Gastrocnemius medialis (tissue), 4 donors: ENCODE measurements around the gene TP63. TPM values are rescaled to one million over a fixed set of nuclear protein-coding genes. Genes with fewer than 3 reads are reported as not detected.
"Not testable (repeated sequence)": the region's sequence is repeated elsewhere in the genome, so short reads cannot be mapped to it uniquely, and the experiment has no call there.

ENCODE experiments used
- ATAC-seq, 2 donors: fragments of 150-250 bp; one replicate each; pipeline ENCODE4 v1.9.1; 2016
- DNase-seq, 2 donors: peaks; one replicate each; pipeline ENCODE4 v3.0.0-alpha.2; 2019
- H3K27ac ChIP-seq, 4 donors: fragments of 200-600 bp; sonication (generic); 1 replicate in 1 of 4; 2 replicates in 3 of 4; pipeline ENCODE4 v1.5.1; 2016 to 2018; ENCODE audit warnings: mild to moderate bottlenecking in 2 of 4, moderate library complexity in 1 of 4
- H3K27me3 ChIP-seq, 3 donors: fragments of 200-600 bp; sonication (generic) in 2 of 3; 1 replicate in 1 of 3; 2 replicates in 2 of 3; pipeline versions ENCODE4 v1.5.1 to v1.6.0; 2016 to 2019; ENCODE audit warnings: mild to moderate bottlenecking in 1 of 3, moderate library complexity in 1 of 3
- H3K36me3 ChIP-seq, 2 donors: fragments of 200-600 bp; sonication (generic) in 1 of 2; one replicate each; pipeline ENCODE4 v1.5.1; 2017 to 2018
- H3K4me1 ChIP-seq, 2 donors: fragments of 200-600 bp; sonication (generic) in 1 of 2; one replicate each; pipeline ENCODE4 v1.5.1; 2016 to 2017; ENCODE audit warnings: mild to moderate bottlenecking in 2 of 2
- H3K4me3 ChIP-seq, 4 donors: fragments of 200-600 bp; sonication (generic) in 3 of 4; 1 replicate in 1 of 4; 2 replicates in 3 of 4; pipeline ENCODE4 v1.5.1; 2016 to 2019; ENCODE audit warnings: mild to moderate bottlenecking in 2 of 4
- H3K9me3 ChIP-seq, 3 donors: fragments of 200-600 bp; sonication (generic) in 2 of 3; 1 replicate in 1 of 3; 2 replicates in 2 of 3; pipeline ENCODE4 v1.5.1; 2016 to 2019
- CTCF ChIP-seq, 5 experiments: fragments of 450-650 bp in 3 of 5; fragments of 200-600 bp in 2 of 5; sonication (generic) in 2 of 5; IDR thresholded peaks in 4 of 5; conservative IDR thresholded peaks in 1 of 5; 1 replicate in 4 of 5; 2 replicates in 1 of 5; pipeline ENCODE4 v1.5.1; 2016 to 2019; ENCODE audit warnings: antibody characterized with exemption in 5 of 5, mild to moderate bottlenecking in 3 of 5, moderate library complexity in 3 of 5
- POLR2A ChIP-seq, 2 donors: fragments of 450-650 bp; IDR thresholded peaks; one replicate each; pipeline ENCODE4 v1.6.1; 2017; ENCODE audit warnings: antibody characterized with exemption in 2 of 2, mild to moderate bottlenecking in 2 of 2, moderate library complexity in 2 of 2
- in situ Hi-C, 4 donors: fragments of 200-750 bp; cut with MboI; loops; one replicate each; pipeline versions ENCODE4 v1.15.0 to v1.8.0; 2017; ENCODE audit warnings: low sequenced_read_pairs in 4 of 4
- intact Hi-C: fragments of 100-400 bp; cut with DNase I; formaldehyde crosslinking; loops from one replicate; pipeline ENCODE4 v1.15.1; 2023; ENCODE audit warnings: low total_unique reads
- total RNA-seq, 4 donors: library from RNA; depleted of rRNA; stranded (reverse); fragments of >200 nt; gene quantifications; one replicate each; pipeline versions ENCODE4 v1.1.0 to v1.2.3, GENCODE V29; 2016

The TP63 gene
- total RNA-seq, 4 donors from 2014 or later: 5.2 to 38.8 (median 25.8) TPM

- intact Hi-C loops: no loop called here
- no peaks in the 10 kb centered on the region for H3K27me3 ChIP-seq
- H3K4me3 ChIP-seq: no peak overlapping the region
- TF ChIP-seq CTCF (IDR thresholded peaks at IDR 0.05 in 4 of 5, conservative IDR thresholded peaks at IDR 0.05 in 1 of 5) (no peak), POLR2A (IDR thresholded peaks at IDR 0.05) (no peak)
- H3K27ac ChIP-seq: no peak overlapping the region
- no peaks in the 10 kb centered on the region for H3K4me1 ChIP-seq
- DNase-seq (no peak), ATAC-seq (no peak)
- H3K9me3 ChIP-seq: no peaks in the 10 kb centered on the region
- peaks cover 0 to 21% of the 10 kb centered on the region in 2 donors for H3K36me3 ChIP-seq
- in situ Hi-C loops: no loop called here
These were observed 116.9 kb downstream of the TP63 start for GRCh38 chr3:189748046-189748445.

DNA sequence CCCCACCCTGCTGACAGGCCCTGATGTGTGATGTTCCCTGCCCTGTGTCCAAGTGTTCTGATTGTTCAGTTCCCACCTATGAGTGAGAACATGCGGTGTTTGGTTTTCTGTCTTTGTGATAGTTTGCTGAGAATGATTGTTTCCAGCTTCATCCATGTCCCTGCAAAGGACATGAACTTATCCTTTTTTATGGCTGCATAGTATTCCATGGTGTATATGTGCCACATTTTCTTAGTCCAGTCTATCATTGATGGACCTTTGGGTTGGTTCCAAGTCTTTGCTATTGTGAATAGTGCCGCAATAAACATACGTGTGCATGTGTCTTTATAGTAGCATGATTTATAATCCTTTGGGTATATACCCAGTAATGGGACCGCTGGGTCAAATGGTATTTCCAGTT lies 119.8 kb downstream of the TP63 start:
- H3K36me3 ChIP-seq, H3K27me3 ChIP-seq, ATAC-seq, in situ Hi-C loops, DNase-seq, intact Hi-C loops, H3K27ac ChIP-seq, H3K9me3 ChIP-seq, H3K4me3 ChIP-seq: not testable (repeated sequence)
- H3K4me1 ChIP-seq: peaks cover 4 to 15% of the 10 kb centered on the region in 2 donors

DNA sequence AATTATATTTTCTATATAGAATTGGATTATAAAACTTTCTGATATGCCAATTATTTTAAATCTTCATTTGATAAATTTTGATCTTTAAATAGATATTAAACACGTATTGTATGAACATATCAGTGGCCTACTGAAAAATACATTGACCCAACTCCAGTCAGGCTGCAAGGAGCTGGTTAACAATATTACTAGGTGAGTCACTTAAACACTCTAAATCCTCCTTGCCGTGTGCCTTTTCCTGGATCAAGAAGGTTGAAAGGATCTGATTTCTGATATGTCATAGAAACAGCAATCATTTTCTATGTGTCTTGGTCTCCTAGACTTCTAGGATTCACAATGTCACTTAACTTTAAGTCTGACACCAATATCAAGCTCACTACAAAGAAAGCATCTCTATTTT lies 123.2 kb downstream of the TP63 start:
- TF ChIP-seq POLR2A (IDR thresholded peaks at IDR 0.05) (no peak), CTCF (IDR thresholded peaks at IDR 0.05 in 4 of 5, conservative IDR thresholded peaks at IDR 0.05 in 1 of 5) (no peak)
- peaks cover 9 to 33% of the 10 kb centered on the region in 2 donors for H3K4me1 ChIP-seq
- DNase-seq (no peak), ATAC-seq (no peak)
- H3K4me3 ChIP-seq: no peak overlapping the region
- no peak overlapping the region for H3K27ac ChIP-seq
- intact Hi-C loops (no loop called here), in situ Hi-C loops (no loop called here)
- H3K36me3 ChIP-seq: no peaks in the 10 kb centered on the region
- H3K27me3 ChIP-seq: no peaks in the 10 kb centered on the region
- H3K9me3 ChIP-seq: no peaks in the 10 kb centered on the region

GRCh38 chr3:189756582-189757078 lies 125.4 kb downstream of the TP63 start:
- Histone ChIP-seq H3K4me3 (no peak overlapping the region), H3K36me3 (no peaks in the 10 kb centered on the region), H3K27ac (no peak overlapping the region), H3K27me3 (no peaks in the 10 kb centered on the region), H3K4me1 (peaks cover 9 to 33% of the 10 kb centered on the region in 2 donors), H3K9me3 (no peaks in the 10 kb centered on the region)
- in situ Hi-C loops: no loop called here
- intact Hi-C loops: no loop called here
- DNase-seq (no peak), ATAC-seq (peak in 1 of 2 donors; percentile 55)
- no peak for TF ChIP-seq CTCF (IDR thresholded peaks at IDR 0.05 in 4 of 5, conservative IDR thresholded peaks at IDR 0.05 in 1 of 5)
- TF ChIP-seq POLR2A (IDR thresholded peaks at IDR 0.05): no peak

- Histone ChIP-seq H3K4me1 (peaks cover 9 to 33% of the 10 kb centered on the region in 2 donors), H3K27ac (no peak overlapping the region), H3K4me3 (no peak overlapping the region), H3K9me3 (no peaks in the 10 kb centered on the region), H3K36me3 (no peaks in the 10 kb centered on the region), H3K27me3 (no peaks in the 10 kb centered on the region)
- DNase-seq: no peak
- in situ Hi-C loops: no loop called here
- intact Hi-C loops: no loop called here
- no peak for TF ChIP-seq POLR2A (IDR thresholded peaks at IDR 0.05)
- TF ChIP-seq CTCF (IDR thresholded peaks at IDR 0.05 in 4 of 5, conservative IDR thresholded peaks at IDR 0.05 in 1 of 5): no peak
- no peak for ATAC-seq
These were observed 127.0 kb downstream of the TP63 start for GRCh38 chr3:189758186-189758585.
